Measurements from ENCODE around the gene FETUB.

DNA sequence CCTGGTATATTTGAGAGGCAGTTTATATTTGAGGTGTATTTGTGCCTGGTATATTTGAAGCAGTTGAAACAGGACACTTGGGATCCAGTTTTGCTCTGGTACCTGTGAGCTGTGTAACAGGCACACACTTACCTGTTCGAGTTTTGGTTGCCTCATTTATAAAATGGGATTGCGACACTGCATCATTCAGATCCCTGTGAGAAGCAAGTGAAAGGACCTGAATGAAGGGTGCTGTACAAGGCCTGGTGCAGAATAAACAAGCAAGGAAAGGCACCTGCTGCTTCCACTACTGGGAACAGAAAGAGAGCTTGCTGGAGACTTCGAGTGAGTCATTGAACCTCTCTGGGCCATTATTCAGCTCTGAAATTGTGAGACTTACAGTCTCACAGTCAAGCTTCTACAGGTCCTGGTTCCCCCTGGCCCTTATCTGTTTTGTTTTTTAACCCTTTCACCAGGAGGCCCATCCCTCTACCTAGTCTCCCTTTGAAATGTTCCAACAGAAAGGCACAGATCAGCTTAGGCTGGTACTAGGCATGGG, 11.5 kb downstream of the FETUB start:
- TF ChIP-seq, protein P1, sequence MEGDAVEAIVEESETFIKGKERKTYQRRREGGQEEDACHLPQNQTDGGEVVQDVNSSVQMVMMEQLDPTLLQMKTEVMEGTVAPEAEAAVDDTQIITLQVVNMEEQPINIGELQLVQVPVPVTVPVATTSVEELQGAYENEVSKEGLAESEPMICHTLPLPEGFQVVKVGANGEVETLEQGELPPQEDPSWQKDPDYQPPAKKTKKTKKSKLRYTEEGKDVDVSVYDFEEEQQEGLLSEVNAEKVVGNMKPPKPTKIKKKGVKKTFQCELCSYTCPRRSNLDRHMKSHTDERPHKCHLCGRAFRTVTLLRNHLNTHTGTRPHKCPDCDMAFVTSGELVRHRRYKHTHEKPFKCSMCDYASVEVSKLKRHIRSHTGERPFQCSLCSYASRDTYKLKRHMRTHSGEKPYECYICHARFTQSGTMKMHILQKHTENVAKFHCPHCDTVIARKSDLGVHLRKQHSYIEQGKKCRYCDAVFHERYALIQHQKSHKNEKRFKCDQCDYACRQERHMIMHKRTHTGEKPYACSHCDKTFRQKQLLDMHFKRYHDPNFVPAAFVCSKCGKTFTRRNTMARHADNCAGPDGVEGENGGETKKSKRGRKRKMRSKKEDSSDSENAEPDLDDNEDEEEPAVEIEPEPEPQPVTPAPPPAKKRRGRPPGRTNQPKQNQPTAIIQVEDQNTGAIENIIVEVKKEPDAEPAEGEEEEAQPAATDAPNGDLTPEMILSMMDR (IDR thresholded peaks at IDR 0.05): no peak
- TF ChIP-seq POLR2A (IDR thresholded peaks at IDR 0.05): no peak

Data from testis (tissue), 2 donors.